Activated B cell treated with CpG ODN at 0.5 μM for 24 hours (primary cell): ENCODE results near the gene WNT9B. TPM values are rescaled to one million over a fixed set of nuclear protein-coding genes. Genes with fewer than 3 reads are reported as not detected.

Experiments used
- ATAC-seq: fragments of 200-7000 bp; cut with Tn5 transposase; one replicate; pipeline ENCODE4 v1.10.0; 2021; ENCODE audit warnings: low read depth, mild to moderate bottlenecking, moderate library complexity
- CTCF ChIA-PET: fragments of 350-600 bp; sonication (Branson Sonifier 250); formaldehyde crosslinking; loops from one replicate; lab custom pipeline; 2021; ENCODE audit warnings: antibody characterized with exemption; lab: Charles Lee
- POLR2A ChIA-PET: fragments of 350-600 bp; sonication (Branson Sonifier 250); formaldehyde crosslinking; loops from one replicate; lab custom pipeline; 2021; ENCODE audit warnings: antibody characterized with exemption; lab: Charles Lee
- DNase-seq: peaks from one replicate; pipeline ENCODE4 v3.0.0; 2022
- H3K27ac Mint-ChIP-seq: one replicate; pipeline ENCODE4 v1.8.0; 2020; ENCODE audit warnings: mixed read lengths
- H3K27me3 Mint-ChIP-seq: one replicate; pipeline ENCODE4 v1.8.0; 2021; ENCODE audit warnings: mixed read lengths
- H3K36me3 Mint-ChIP-seq: one replicate; pipeline ENCODE4 v1.8.0; 2021; ENCODE audit warnings: low read depth, mixed read lengths
- H3K4me1 Mint-ChIP-seq: one replicate; pipeline ENCODE4 v1.8.0; 2021; ENCODE audit warnings: mixed read lengths
- H3K4me3 Mint-ChIP-seq: one replicate; pipeline ENCODE4 v1.8.0; 2020; ENCODE audit warnings: mild to moderate bottlenecking, mixed read lengths
- H3K9me3 Mint-ChIP-seq: one replicate; pipeline ENCODE4 v1.8.0; 2020; ENCODE audit warnings: mixed read lengths
- intact Hi-C: fragments of 100-400 bp; cut with micrococcal nuclease; formaldehyde crosslinking; loops from one replicate; pipeline ENCODE4 v1.15.1; 2024
- total RNA-seq: library from RNA; stranded (reverse); gene quantifications from 2 replicates; pipeline ENCODE4 v1.2.3, GENCODE V29; 2022
- TF ChIP-seq, protein P1 (sequence below): fragments of 200-600 bp; IDR thresholded peaks from one replicate; pipeline ENCODE4 v1.8.0; 2022; ENCODE audit warnings: antibody characterized with exemption, mild to moderate bottlenecking

WNT9B gene
- total RNA-seq, 1 donor from 2014 or later: not detected

DNA sequence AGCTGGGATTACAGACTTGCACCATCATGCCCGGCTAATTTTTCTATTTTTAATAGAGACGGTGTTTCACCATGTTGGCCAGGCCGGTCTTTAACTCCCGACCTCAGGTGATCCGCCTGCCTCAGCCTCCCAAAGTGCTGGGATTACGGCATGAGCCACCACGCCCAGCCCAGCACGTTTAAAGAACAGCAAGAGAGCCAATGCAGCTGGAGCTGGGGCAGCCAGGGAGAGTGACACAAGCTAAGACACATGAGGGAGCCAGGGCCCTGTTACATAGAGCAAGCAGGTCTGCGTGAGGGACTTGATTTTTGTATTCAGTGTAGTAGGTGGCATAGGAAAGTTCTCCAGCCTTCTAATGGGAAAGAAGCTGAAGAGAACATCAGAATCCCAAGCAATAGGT, 49.9 kb downstream of the WNT9B start:
- intact Hi-C loops: no loop called here
- ATAC-seq (no peak), DNase-seq (no peak)
- H3K9me3 Mint-ChIP-seq: peaks cover 8% of the 10 kb centered on the region
- no peaks in the 10 kb centered on the region for H3K4me1 Mint-ChIP-seq
- ChIA-PET CTCF (no interaction called here), POLR2A (no interaction called here)
- no peak overlapping the region for H3K27ac Mint-ChIP-seq
- TF ChIP-seq, protein P1, sequence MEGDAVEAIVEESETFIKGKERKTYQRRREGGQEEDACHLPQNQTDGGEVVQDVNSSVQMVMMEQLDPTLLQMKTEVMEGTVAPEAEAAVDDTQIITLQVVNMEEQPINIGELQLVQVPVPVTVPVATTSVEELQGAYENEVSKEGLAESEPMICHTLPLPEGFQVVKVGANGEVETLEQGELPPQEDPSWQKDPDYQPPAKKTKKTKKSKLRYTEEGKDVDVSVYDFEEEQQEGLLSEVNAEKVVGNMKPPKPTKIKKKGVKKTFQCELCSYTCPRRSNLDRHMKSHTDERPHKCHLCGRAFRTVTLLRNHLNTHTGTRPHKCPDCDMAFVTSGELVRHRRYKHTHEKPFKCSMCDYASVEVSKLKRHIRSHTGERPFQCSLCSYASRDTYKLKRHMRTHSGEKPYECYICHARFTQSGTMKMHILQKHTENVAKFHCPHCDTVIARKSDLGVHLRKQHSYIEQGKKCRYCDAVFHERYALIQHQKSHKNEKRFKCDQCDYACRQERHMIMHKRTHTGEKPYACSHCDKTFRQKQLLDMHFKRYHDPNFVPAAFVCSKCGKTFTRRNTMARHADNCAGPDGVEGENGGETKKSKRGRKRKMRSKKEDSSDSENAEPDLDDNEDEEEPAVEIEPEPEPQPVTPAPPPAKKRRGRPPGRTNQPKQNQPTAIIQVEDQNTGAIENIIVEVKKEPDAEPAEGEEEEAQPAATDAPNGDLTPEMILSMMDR: no peak
- no peak overlapping the region for H3K4me3 Mint-ChIP-seq
- H3K27me3 Mint-ChIP-seq: peaks cover 22% of the 10 kb centered on the region
- no peaks in the 10 kb centered on the region for H3K36me3 Mint-ChIP-seq

DNA sequence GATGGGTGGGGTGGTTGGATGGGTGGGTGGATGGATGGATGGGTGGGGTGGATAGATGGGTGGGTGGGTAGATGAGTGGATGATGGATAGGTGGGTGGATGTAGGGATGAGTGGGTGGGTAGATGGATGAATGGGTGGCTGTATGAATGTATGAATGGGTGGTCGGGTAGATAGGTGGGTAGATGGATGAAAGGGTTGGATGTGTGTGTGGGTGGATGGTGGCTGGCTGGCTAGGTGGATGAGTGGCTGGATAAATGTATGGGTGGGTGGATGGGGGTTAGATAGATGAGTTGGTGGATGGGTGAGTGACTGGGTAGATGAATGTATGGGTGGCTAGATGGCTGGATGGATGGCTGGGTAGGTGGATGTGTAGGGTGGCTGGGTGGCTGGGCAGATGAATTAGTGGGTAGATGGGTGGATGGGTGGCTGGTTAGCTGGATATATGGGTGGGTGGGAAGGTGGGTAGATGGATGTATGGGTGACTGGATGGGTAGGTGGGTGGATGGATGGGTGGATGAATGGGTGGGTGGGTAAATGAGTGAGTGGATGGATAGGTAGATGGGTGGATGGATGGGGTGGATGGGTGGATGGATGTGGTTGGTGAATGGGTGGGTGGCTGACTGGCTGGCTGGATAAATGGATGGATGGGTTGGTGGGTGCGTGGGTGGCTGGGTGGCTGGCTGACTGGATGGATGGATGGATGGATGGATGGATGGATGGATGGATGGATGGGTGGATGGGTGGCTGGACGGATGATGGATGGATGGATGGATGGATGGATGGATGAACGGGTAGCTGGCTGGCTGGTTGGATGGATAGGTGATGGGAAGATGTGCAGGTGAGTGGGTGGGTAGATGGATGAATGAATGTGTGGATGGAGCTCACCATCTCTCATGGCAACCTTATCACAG, 52.6 kb downstream of the WNT9B start:
- no peaks in the 10 kb centered on the region for H3K4me1 Mint-ChIP-seq
- no peak overlapping the region for H3K4me3 Mint-ChIP-seq
- peaks cover 9% of the 10 kb centered on the region for H3K27me3 Mint-ChIP-seq
- TF ChIP-seq, protein P1: no peak
- no peaks in the 10 kb centered on the region for H3K36me3 Mint-ChIP-seq
- DNase-seq (no peak), ATAC-seq (no peak)
- H3K27ac Mint-ChIP-seq: no peak overlapping the region
- peaks cover 3% of the 10 kb centered on the region for H3K9me3 Mint-ChIP-seq
- ChIA-PET CTCF (no interaction called here), POLR2A (interaction anchor here (0.7 kb wide), 1 partner anchor 741 kb away, joined by 3 read pairs; no protein-coding TSS in a partner anchor)
- intact Hi-C loops: no loop called here

DNA sequence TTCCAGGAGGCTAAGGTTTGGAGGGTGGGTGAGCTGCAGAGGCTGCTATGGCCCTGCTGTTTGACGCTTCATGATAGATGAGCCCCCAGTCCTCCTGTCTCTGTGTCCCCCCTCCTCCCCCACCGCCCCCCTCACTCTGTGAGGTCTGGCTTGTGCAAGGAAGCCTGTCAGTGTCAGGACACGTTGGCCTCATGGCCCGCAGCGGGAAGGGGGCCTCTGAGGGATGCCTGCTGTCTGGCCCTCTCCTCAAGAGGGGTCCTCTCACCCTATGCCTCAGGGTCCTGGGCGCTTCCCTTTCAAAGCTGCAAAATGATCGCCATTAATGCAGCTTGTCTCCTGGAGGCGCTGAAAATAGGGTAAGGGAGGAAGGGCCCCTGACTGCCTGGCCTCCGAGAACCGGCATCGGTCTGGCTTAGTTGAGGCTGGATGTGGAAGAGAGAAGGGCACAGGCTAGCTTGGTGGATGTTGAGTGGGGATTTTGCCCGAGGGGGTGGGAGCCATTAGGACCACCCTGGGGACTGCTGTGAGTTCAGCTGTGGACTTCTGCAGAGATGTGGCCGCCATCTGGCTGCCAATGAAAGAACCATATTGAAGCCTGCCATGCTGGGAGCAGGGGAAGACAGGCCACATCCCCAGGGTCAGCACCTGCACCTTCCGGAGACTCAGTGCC, 56.8 kb downstream of the WNT9B start:
- DNase-seq (no peak), ATAC-seq (no peak)
- intact Hi-C loops: no loop called here
- TF ChIP-seq, protein P1: no peak
- Mint-ChIP-seq H3K36me3 (no peaks in the 10 kb centered on the region), H3K4me3 (no peak overlapping the region), H3K27ac (no peak overlapping the region), H3K27me3 (peaks cover 3% of the 10 kb centered on the region), H3K9me3 (no peaks in the 10 kb centered on the region), H3K4me1 (no peaks in the 10 kb centered on the region)
- ChIA-PET POLR2A (interaction anchor here (0.5 to 0.7 kb wide), 2 partner anchors 35 to 1016 kb away, joined by 3 to 6 read pairs; no protein-coding TSS in a partner anchor), CTCF (no interaction called here)

DNA sequence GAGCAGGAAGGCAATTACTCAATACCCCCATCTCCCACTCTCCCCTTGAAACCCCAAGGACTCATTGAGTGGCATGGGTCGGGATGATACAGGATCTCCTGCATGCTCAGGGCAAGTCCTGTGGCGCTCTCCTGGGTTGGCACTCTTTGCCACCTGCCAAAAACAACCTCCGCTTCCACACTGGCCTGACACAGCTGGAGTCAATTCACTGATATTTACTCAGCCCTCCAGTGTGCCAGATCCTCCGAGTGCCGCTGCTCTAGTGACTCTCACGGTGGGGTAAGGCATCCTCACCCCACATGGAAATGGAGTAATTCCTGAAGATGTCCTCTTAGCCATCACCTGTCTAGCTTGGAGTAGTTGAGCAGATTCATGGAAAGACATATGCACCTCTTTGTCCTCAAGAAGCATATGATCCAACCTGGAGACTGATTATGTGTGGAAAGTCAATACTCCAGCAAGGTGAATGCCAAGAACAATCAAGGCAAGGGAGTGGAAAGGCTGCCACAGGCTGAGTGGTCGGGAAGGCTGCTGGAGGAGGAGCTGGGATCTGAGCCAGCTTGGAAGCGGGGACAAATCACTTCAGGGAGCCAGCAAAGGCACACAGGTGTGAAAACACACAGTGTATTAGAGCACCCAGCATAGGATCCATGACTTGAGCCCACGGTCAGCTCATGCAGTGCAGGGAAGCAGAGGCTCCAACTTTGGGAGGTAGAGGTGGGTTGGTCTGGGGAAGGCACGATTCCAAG, 59.0 kb downstream of the WNT9B start:
- Mint-ChIP-seq H3K36me3 (no peaks in the 10 kb centered on the region), H3K27ac (no peak overlapping the region), H3K9me3 (no peaks in the 10 kb centered on the region), H3K4me3 (no peak overlapping the region), H3K4me1 (no peaks in the 10 kb centered on the region), H3K27me3 (peaks cover 4% of the 10 kb centered on the region)
- CTCF ChIA-PET: no interaction called here
- TF ChIP-seq, protein P1: no peak
- ATAC-seq (no peak), DNase-seq (no peak)
- intact Hi-C loops: no loop called here
- POLR2A ChIA-PET: no interaction called here
